Prostate gland (tissue), 2 donors: Measurements from ENCODE around the gene ZNF235. TPM values are rescaled to one million over a fixed set of nuclear protein-coding genes. Genes with fewer than 3 reads are reported as not detected.

ENCODE experiments used
- DNase-seq: peaks from one replicate; pipeline ENCODE4 v3.0.0-alpha.2; 2019; ENCODE audit warnings: low spot score
- H3K27ac ChIP-seq, 2 donors: fragments of 200-600 bp; sonication (generic); 2 replicates each; pipeline ENCODE4 v1.5.1; 2017 to 2019
- H3K27me3 ChIP-seq: fragments of 200-600 bp; sonication (generic); replicated peaks from 2 replicates; pipeline ENCODE4 v1.5.1; 2019; ENCODE audit not compliant: insufficient read depth
- H3K36me3 ChIP-seq, 2 donors: fragments of 200-600 bp; sonication (generic); 1 replicate in 1 of 2; 2 replicates in 1 of 2; pipeline versions ENCODE4 v1.5.1 to v1.8.1; 2017 to 2019
- H3K4me1 ChIP-seq: fragments of 200-600 bp; sonication (generic); replicated peaks from 2 replicates; pipeline ENCODE4 v1.5.1; 2019
- H3K4me3 ChIP-seq, 2 donors: fragments of 200-600 bp; sonication (generic); 2 replicates each; pipeline ENCODE4 v1.5.1; 2017 to 2019
- H3K9me3 ChIP-seq: fragments of 200-600 bp; sonication (generic); 2 replicates; pipeline ENCODE4 v1.5.1; 2017
- POLR2A ChIP-seq: fragments of 450-650 bp; IDR thresholded peaks from one replicate; pipeline ENCODE4 v1.6.1; 2016; ENCODE audit warnings: antibody characterized with exemption, mild to moderate bottlenecking
- POLR2AphosphoS5 ChIP-seq: sonication (generic); formaldehyde crosslinking; IDR thresholded peaks from one replicate; pipeline ENCODE4 v1.6.1; 2017; ENCODE audit warnings: antibody characterized with exemption
- WGBS: methylation state at CpG from one replicate; pipeline ENCODE4 v1.1.5; 2018; 5-methylcytosine and 5-hydroxymethylcytosine counted together
- intact Hi-C: fragments of 100-400 bp; cut with DNase I; formaldehyde crosslinking; loops from one replicate; pipeline ENCODE4 v1.14.2; 2022
- small RNA-seq, 2 donors: library from RNA; depleted of rRNA; stranded (forward); fragments of <200 nt; gene quantifications; one replicate each; pipeline ENCODE3, GENCODE V24; 2016
- total RNA-seq, 2 donors: library from RNA; depleted of rRNA; stranded (reverse); fragments of >200 nt; gene quantifications; one replicate each; pipeline ENCODE4 v1.1.0, GENCODE V29; 2016
- TF ChIP-seq, protein P1 (sequence below), 4 experiments: fragments of 200-600 bp in 2 of 4; fragments of 450-650 bp in 2 of 4; sonication (generic) in 2 of 4; IDR thresholded peaks; 1 replicate in 3 of 4; 2 replicates in 1 of 4; pipeline ENCODE4 v1.5.1; 2016 to 2019; ENCODE audit warnings: antibody characterized with exemption in 4 of 4, mild to moderate bottlenecking in 2 of 4, moderate library complexity in 2 of 4

ZNF235 gene
- total RNA-seq, 2 donors from 2014 or later: 6.2 to 13.1 TPM

DNA sequence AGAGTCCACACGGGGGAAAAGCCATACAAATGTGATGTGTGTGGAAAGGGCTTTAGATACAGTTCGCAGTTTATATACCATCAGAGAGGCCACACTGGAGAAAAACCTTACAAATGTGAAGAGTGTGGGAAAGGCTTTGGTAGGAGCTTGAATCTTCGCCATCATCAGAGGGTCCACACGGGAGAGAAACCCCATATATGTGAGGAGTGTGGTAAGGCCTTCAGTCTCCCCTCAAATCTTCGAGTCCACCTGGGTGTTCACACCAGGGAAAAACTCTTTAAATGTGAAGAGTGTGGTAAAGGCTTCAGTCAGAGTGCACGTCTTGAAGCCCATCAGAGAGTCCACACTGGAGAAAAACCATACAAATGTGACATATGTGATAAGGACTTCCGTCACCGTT lies 68.4 kb downstream of the ZNF235 start:
- Histone ChIP-seq H3K9me3 (no peaks in the 10 kb centered on the region), H3K4me3 (no peak overlapping the region), H3K27ac (no peak overlapping the region), H3K36me3 (peaks cover 7 to 30% of the 10 kb centered on the region in 2 donors), H3K27me3 (no peaks in the 10 kb centered on the region), H3K4me1 (no peaks in the 10 kb centered on the region)
- TF ChIP-seq, protein P1, sequence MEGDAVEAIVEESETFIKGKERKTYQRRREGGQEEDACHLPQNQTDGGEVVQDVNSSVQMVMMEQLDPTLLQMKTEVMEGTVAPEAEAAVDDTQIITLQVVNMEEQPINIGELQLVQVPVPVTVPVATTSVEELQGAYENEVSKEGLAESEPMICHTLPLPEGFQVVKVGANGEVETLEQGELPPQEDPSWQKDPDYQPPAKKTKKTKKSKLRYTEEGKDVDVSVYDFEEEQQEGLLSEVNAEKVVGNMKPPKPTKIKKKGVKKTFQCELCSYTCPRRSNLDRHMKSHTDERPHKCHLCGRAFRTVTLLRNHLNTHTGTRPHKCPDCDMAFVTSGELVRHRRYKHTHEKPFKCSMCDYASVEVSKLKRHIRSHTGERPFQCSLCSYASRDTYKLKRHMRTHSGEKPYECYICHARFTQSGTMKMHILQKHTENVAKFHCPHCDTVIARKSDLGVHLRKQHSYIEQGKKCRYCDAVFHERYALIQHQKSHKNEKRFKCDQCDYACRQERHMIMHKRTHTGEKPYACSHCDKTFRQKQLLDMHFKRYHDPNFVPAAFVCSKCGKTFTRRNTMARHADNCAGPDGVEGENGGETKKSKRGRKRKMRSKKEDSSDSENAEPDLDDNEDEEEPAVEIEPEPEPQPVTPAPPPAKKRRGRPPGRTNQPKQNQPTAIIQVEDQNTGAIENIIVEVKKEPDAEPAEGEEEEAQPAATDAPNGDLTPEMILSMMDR (IDR thresholded peaks at IDR 0.05): no peak
- TF ChIP-seq POLR2AphosphoS5 (no peak), POLR2A (no peak)
- DNase-seq: no peak
- intact Hi-C loops: no loop called here
- 98% methylated on average over 8 of the region's 8 CpGs for WGBS

Small RNA genes lying within 50 kb of the gene (small RNA-seq; reads per million reads assigned to genes)
- 0 reads per million in 2 donors for gene NDUFA3P1

Other genes starting within 250 kb of the ZNF235 start
- 1 to 10 TPM; 1.3 to 1.8 TPM for gene ZNF284, start 232.9 kb downstream of the ZNF235 start, total RNA-seq
- 10 to 100 TPM; 15.7 to 27.4 TPM for gene ZNF224, start 210.7 kb downstream of the ZNF235 start, total RNA-seq
- gene ZNF225, start 191.6 kb downstream of the ZNF235 start, total RNA-seq: 1 to 10 TPM; 3.0 to 4.9 TPM
- gene ZNF234, start 163.5 kb downstream of the ZNF235 start, total RNA-seq: 1 to 10 TPM; 5.6 to 7.0 TPM
- gene ZNF226, start 139.9 kb downstream of the ZNF235 start, total RNA-seq: 10 to 100 TPM; 35.9 to 48.4 TPM
- 10 to 100 TPM; 17.0 to 26.4 TPM for gene ZNF227, start 92.5 kb downstream of the ZNF235 start, total RNA-seq
- 1 to 10 TPM; 2.6 to 2.8 TPM for gene ZNF233, start 45.1 kb downstream of the ZNF235 start, total RNA-seq
- 1 to 10 TPM; 7.1 to 7.3 TPM for gene ZNF112, start 51.7 kb upstream of the ZNF235 start, total RNA-seq
- 1 to 10 TPM; 2.3 to 5.4 TPM for gene ZNF285, start 96.6 kb upstream of the ZNF235 start, total RNA-seq
- gene ZNF229, start 143.4 kb upstream of the ZNF235 start, total RNA-seq: 1 to 10 TPM; 6.1 to 7.0 TPM
- 10 to 100 TPM in 1 of 2 donors, 1 to 10 TPM in 1; 8.3 to 18.5 TPM for gene ZNF180, start 195.5 kb upstream of the ZNF235 start, total RNA-seq
- gene CEACAM20, start 224.7 kb upstream of the ZNF235 start, total RNA-seq: 1 to 10 TPM in 1 of 2 donors, not detected in 1; 2.6 TPM